ENCODE data around the gene DIS3. TPM values are rescaled to one million over a fixed set of nuclear protein-coding genes. Genes with fewer than 3 reads are reported as not detected.

The DIS3 gene
- total and polyA plus RNA-seq, 2 of the 13 experiments (the other 11 are each of a cell fraction or from before 2014, with no cell fraction given), result 13.2 to 35.0 TPM

DNA sequence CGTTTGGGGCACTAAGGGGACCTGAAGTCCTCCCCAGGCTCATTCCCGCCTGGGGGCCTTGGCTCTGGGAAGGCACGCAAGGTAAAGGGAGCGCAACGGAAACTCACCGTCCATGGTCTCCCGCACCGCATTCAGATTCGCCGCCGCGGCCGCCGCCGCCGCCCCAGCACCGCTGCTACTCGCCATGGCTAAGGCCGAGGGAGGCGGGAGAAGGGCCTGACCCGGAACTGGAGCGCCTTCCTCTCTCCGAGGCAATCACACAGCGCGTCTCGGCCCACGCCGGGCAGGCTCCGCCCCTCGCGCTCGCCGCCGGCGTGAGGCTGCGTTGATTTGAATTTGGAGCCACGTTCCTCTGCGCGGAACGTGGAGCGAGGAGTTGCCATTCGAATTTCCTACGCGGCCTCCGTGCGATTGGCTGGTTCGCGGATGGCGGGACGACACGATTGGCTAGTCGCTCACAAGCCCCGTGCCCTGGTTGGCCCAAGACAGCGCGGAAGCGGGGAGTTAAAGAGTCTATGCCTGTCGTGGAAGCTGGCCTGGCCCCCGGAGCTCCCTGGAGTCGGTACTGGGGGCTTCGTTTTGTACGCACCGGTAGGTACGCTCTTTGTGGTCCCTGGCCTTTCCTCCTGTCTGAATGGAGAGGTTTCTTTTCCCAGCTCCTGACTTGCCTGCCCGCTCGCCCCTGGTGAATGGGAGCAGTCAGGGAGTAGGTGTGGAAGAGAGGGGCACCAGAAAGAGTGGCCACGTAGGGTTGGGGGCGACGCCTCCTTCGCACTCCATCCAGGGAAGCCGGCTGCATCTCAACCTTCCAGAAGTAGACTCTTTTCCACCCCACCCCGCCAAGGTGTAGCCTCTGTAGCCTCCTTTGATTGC, 54.0 kb downstream of the DIS3 start, which contains the start of the genes BORA and MZT1 (continued):
- TF ChIP-seq, protein P1, sequence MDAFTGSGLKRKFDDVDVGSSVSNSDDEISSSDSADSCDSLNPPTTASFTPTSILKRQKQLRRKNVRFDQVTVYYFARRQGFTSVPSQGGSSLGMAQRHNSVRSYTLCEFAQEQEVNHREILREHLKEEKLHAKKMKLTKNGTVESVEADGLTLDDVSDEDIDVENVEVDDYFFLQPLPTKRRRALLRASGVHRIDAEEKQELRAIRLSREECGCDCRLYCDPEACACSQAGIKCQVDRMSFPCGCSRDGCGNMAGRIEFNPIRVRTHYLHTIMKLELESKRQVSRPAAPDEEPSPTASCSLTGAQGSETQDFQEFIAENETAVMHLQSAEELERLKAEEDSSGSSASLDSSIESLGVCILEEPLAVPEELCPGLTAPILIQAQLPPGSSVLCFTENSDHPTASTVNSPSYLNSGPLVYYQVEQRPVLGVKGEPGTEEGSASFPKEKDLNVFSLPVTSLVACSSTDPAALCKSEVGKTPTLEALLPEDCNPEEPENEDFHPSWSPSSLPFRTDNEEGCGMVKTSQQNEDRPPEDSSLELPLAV (CRISPR knock-in tag; conservative IDR thresholded peaks at IDR 0.05; ENCODE audit: low read depth), result peak; percentile 99
- TF ChIP-seq TMF1 (CRISPR knock-in tag; IDR thresholded peaks at IDR 0.05; ENCODE audit: low read depth) (peak; percentile 99), ZNF883 (CRISPR knock-in tag; IDR thresholded peaks at IDR 0.05; ENCODE audit: not compliant biosample characterization) (peak; percentile 70), ELF4 (CRISPR knock-in tag; IDR thresholded peaks at IDR 0.05; ENCODE audit: borderline replicate concordance) (peak; percentile 87; the same call in 1 of the 2 replicates), ZNF430 (CRISPR knock-in tag; IDR thresholded peaks at IDR 0.05) (peak; percentile 89), HNRNPH1 (optimal IDR thresholded peaks at IDR 0.05; ENCODE audit: low read depth, low read length) (no peak), NR2C2 (CRISPR knock-in tag; IDR thresholded peaks at IDR 0.05; ENCODE audit: borderline replicate concordance) (peak; percentile 98), ATAD3A (CRISPR knock-in tag; IDR thresholded peaks at IDR 0.05) (no peak)
- TF ChIP-seq, protein P2, sequence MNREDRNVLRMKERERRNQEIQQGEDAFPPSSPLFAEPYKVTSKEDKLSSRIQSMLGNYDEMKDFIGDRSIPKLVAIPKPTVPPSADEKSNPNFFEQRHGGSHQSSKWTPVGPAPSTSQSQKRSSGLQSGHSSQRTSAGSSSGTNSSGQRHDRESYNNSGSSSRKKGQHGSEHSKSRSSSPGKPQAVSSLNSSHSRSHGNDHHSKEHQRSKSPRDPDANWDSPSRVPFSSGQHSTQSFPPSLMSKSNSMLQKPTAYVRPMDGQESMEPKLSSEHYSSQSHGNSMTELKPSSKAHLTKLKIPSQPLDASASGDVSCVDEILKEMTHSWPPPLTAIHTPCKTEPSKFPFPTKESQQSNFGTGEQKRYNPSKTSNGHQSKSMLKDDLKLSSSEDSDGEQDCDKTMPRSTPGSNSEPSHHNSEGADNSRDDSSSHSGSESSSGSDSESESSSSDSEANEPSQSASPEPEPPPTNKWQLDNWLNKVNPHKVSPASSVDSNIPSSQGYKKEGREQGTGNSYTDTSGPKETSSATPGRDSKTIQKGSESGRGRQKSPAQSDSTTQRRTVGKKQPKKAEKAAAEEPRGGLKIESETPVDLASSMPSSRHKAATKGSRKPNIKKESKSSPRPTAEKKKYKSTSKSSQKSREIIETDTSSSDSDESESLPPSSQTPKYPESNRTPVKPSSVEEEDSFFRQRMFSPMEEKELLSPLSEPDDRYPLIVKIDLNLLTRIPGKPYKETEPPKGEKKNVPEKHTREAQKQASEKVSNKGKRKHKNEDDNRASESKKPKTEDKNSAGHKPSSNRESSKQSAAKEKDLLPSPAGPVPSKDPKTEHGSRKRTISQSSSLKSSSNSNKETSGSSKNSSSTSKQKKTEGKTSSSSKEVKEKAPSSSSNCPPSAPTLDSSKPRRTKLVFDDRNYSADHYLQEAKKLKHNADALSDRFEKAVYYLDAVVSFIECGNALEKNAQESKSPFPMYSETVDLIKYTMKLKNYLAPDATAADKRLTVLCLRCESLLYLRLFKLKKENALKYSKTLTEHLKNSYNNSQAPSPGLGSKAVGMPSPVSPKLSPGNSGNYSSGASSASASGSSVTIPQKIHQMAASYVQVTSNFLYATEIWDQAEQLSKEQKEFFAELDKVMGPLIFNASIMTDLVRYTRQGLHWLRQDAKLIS (CRISPR knock-in tag; IDR thresholded peaks at IDR 0.05), result no peak
- TF ChIP-seq, protein P3, sequence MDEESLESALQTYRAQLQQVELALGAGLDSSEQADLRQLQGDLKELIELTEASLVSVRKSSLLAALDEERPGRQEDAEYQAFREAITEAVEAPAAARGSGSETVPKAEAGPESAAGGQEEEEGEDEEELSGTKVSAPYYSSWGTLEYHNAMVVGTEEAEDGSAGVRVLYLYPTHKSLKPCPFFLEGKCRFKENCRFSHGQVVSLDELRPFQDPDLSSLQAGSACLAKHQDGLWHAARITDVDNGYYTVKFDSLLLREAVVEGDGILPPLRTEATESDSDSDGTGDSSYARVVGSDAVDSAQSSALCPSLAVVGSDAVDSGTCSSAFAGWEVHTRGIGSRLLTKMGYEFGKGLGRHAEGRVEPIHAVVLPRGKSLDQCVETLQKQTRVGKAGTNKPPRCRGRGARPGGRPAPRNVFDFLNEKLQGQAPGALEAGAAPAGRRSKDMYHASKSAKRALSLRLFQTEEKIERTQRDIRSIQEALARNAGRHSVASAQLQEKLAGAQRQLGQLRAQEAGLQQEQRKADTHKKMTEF (CRISPR knock-in tag; IDR thresholded peaks at IDR 0.05), result peak; percentile 92
- TF ChIP-seq, protein P4, sequence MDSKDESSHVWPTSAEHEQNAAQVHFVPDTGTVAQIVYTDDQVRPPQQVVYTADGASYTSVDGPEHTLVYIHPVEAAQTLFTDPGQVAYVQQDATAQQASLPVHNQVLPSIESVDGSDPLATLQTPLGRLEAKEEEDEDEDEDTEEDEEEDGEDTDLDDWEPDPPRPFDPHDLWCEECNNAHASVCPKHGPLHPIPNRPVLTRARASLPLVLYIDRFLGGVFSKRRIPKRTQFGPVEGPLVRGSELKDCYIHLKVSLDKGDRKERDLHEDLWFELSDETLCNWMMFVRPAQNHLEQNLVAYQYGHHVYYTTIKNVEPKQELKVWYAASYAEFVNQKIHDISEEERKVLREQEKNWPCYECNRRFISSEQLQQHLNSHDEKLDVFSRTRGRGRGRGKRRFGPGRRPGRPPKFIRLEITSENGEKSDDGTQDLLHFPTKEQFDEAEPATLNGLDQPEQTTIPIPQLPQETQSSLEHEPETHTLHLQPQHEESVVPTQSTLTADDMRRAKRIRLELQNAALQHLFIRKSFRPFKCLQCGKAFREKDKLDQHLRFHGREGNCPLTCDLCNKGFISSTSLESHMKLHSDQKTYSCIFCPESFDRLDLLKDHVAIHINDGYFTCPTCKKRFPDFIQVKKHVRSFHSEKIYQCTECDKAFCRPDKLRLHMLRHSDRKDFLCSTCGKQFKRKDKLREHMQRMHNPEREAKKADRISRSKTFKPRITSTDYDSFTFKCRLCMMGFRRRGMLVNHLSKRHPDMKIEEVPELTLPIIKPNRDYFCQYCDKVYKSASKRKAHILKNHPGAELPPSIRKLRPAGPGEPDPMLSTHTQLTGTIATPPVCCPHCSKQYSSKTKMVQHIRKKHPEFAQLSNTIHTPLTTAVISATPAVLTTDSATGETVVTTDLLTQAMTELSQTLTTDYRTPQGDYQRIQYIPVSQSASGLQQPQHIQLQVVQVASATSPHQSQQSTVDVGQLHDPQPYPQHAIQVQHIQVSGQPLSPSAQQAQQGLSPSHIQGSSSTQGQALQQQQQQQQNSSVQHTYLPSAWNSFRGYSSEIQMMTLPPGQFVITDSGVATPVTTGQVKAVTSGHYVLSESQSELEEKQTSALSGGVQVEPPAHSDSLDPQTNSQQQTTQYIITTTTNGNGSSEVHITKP (CRISPR knock-in tag; IDR thresholded peaks at IDR 0.05; ENCODE audit: low read depth), result no peak
- TF ChIP-seq, protein P5, sequence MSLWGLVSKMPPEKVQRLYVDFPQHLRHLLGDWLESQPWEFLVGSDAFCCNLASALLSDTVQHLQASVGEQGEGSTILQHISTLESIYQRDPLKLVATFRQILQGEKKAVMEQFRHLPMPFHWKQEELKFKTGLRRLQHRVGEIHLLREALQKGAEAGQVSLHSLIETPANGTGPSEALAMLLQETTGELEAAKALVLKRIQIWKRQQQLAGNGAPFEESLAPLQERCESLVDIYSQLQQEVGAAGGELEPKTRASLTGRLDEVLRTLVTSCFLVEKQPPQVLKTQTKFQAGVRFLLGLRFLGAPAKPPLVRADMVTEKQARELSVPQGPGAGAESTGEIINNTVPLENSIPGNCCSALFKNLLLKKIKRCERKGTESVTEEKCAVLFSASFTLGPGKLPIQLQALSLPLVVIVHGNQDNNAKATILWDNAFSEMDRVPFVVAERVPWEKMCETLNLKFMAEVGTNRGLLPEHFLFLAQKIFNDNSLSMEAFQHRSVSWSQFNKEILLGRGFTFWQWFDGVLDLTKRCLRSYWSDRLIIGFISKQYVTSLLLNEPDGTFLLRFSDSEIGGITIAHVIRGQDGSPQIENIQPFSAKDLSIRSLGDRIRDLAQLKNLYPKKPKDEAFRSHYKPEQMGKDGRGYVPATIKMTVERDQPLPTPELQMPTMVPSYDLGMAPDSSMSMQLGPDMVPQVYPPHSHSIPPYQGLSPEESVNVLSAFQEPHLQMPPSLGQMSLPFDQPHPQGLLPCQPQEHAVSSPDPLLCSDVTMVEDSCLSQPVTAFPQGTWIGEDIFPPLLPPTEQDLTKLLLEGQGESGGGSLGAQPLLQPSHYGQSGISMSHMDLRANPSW (CRISPR knock-in tag; IDR thresholded peaks at IDR 0.05; ENCODE audit: borderline replicate concordance), result no peak

All from HepG2 (cell line).